ENCODE data around the gene NIPAL4.

NIPAL4 gene

DNA sequence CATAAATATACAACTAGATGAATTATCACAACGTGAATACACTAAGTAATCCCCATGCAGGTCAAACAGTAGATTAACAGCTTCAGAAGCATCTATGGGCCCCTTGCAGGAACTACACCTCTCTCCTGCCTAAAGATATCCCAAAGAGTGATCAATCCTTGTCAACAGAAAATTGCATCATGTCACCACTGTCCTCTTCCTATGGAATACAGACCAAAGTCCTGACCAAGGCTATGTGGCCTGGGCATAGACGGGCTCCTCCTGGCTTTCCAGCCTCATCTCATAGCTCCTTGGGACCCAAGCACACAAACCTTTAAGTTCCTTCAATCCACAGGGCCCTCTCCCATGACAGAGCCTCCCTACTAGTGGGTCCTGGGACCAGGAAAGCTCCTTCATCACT, 25.3 kb downstream of the NIPAL4 start:
- TF ChIP-seq SPI1 (IDR thresholded peaks at IDR 0.05; ENCODE audit: borderline replicate concordance, low read depth), result no peak
- TF ChIP-seq, protein P1, sequence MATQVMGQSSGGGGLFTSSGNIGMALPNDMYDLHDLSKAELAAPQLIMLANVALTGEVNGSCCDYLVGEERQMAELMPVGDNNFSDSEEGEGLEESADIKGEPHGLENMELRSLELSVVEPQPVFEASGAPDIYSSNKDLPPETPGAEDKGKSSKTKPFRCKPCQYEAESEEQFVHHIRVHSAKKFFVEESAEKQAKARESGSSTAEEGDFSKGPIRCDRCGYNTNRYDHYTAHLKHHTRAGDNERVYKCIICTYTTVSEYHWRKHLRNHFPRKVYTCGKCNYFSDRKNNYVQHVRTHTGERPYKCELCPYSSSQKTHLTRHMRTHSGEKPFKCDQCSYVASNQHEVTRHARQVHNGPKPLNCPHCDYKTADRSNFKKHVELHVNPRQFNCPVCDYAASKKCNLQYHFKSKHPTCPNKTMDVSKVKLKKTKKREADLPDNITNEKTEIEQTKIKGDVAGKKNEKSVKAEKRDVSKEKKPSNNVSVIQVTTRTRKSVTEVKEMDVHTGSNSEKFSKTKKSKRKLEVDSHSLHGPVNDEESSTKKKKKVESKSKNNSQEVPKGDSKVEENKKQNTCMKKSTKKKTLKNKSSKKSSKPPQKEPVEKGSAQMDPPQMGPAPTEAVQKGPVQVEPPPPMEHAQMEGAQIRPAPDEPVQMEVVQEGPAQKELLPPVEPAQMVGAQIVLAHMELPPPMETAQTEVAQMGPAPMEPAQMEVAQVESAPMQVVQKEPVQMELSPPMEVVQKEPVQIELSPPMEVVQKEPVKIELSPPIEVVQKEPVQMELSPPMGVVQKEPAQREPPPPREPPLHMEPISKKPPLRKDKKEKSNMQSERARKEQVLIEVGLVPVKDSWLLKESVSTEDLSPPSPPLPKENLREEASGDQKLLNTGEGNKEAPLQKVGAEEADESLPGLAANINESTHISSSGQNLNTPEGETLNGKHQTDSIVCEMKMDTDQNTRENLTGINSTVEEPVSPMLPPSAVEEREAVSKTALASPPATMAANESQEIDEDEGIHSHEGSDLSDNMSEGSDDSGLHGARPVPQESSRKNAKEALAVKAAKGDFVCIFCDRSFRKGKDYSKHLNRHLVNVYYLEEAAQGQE (IDR thresholded peaks at IDR 0.05; ENCODE audit: insufficient replicate concordance, low read depth), result no peak
- Histone ChIP-seq H3K4me3 (replicated peaks; ENCODE audit: insufficient read depth, low read length) (no peak overlapping the region), H3K27me3 (ENCODE audit: insufficient read depth, poor library complexity, severe bottlenecking) (no peaks in the 10 kb centered on the region), H3K27ac (replicated peaks) (no peak overlapping the region)
- DNase-seq (ENCODE audit: low read depth in 1 of 2, low spot score in 1 of 2), result no peak

DNA sequence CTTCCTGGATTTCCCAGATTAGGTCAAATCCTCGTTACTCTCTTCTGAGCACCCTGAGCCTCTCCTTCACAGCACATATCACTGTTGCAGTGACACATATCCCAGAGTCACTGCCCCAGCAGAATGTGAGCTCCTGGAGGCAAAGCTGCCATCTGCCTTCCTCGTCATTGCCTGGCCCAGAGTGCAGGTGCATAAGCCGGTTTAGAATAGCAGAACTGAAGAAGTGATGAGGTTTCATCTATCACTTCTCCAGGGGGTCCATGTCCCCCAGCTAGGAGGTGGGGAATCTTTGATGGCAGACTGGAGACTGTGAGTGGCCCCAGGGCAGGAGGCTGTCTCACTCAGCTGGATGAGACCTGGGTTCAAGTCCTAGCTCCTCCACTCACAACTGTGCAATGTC, 25.8 kb downstream of the NIPAL4 start:
- DNase-seq (ENCODE audit: low read depth in 1 of 2, low spot score in 1 of 2), result no peak
- TF ChIP-seq, protein P2, sequence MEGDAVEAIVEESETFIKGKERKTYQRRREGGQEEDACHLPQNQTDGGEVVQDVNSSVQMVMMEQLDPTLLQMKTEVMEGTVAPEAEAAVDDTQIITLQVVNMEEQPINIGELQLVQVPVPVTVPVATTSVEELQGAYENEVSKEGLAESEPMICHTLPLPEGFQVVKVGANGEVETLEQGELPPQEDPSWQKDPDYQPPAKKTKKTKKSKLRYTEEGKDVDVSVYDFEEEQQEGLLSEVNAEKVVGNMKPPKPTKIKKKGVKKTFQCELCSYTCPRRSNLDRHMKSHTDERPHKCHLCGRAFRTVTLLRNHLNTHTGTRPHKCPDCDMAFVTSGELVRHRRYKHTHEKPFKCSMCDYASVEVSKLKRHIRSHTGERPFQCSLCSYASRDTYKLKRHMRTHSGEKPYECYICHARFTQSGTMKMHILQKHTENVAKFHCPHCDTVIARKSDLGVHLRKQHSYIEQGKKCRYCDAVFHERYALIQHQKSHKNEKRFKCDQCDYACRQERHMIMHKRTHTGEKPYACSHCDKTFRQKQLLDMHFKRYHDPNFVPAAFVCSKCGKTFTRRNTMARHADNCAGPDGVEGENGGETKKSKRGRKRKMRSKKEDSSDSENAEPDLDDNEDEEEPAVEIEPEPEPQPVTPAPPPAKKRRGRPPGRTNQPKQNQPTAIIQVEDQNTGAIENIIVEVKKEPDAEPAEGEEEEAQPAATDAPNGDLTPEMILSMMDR (IDR thresholded peaks at IDR 0.05; ENCODE audit: insufficient read depth, low read length), result no peak
- no peak for TF ChIP-seq POLR2AphosphoS5 (IDR thresholded peaks at IDR 0.05; ENCODE audit: low read depth)
- TF ChIP-seq, protein P1 (IDR thresholded peaks at IDR 0.05; ENCODE audit: insufficient replicate concordance, low read depth), result no peak
- no peak for TF ChIP-seq GABPA (IDR thresholded peaks at IDR 0.05; ENCODE audit: low read depth)
- no peak for TF ChIP-seq SPI1 (IDR thresholded peaks at IDR 0.05; ENCODE audit: borderline replicate concordance, low read depth)
- H3K27ac ChIP-seq (replicated peaks), result no peak overlapping the region
- no peak overlapping the region for H3K4me3 ChIP-seq (replicated peaks; ENCODE audit: insufficient read depth, low read length)
- no peaks in the 10 kb centered on the region for H3K27me3 ChIP-seq (ENCODE audit: insufficient read depth, poor library complexity, severe bottlenecking)

DNA sequence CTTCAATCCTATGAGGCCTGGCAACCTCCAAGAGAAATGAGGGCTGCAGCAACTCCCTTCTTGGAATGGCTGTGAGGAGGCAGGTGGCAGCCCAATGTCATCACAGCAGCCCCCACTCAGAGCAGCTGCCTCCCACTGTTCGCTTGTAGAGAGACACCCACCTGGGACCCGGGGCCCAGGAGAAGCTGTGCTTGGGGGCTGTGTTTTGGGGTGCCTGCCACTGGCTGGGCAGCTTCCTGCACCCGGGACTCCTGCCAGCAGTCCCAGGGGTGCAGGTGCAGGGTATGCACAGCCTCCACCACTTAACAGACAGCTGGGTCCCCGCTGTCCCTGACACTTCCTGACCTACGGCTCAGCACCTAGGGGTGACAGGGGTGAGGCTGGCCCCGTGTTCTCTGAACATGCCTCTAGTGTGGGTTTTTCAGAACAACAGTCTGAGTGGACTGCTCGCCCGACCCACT, 26.2 kb downstream of the NIPAL4 start:
- TF ChIP-seq SPI1 (IDR thresholded peaks at IDR 0.05; ENCODE audit: borderline replicate concordance, low read depth) (no peak), GABPA (IDR thresholded peaks at IDR 0.05; ENCODE audit: low read depth) (no peak), POLR2AphosphoS5 (IDR thresholded peaks at IDR 0.05; ENCODE audit: low read depth) (no peak)
- TF ChIP-seq, protein P2 (IDR thresholded peaks at IDR 0.05; ENCODE audit: insufficient read depth, low read length), result no peak
- TF ChIP-seq, protein P1 (IDR thresholded peaks at IDR 0.05; ENCODE audit: insufficient replicate concordance, low read depth), result no peak
- Histone ChIP-seq H3K27ac (replicated peaks) (no peak overlapping the region), H3K4me3 (replicated peaks; ENCODE audit: insufficient read depth, low read length) (no peak overlapping the region), H3K27me3 (ENCODE audit: insufficient read depth, poor library complexity, severe bottlenecking) (no peaks in the 10 kb centered on the region)
- DNase-seq (ENCODE audit: low read depth in 1 of 2, low spot score in 1 of 2), result no peak

All from HL-60 (cell line).